IPS-20b (cell line): ENCODE measurements around the gene RTCB.
"Not testable (repeated sequence)": the region's sequence is repeated elsewhere in the genome, so short reads cannot be mapped to it uniquely, and the experiment has no call there.

Source experiments
- H3K27ac ChIP-seq: one replicate; pipeline ENCODE4 v1.5.1; 2013; ENCODE audit warnings: low read length
- H3K27me3 ChIP-seq: 2 replicates; pipeline ENCODE4 v1.6.1; 2013; ENCODE audit warnings: mild to moderate bottlenecking, low read length, inconsistent platforms; ENCODE audit not compliant: insufficient read depth
- H3K36me3 ChIP-seq: 2 replicates; pipeline ENCODE4 v1.6.1; 2013; ENCODE audit warnings: low read depth, mild to moderate bottlenecking, inconsistent platforms, low read length, moderate library complexity; ENCODE audit not compliant: insufficient read depth
- H3K4me1 ChIP-seq: 2 replicates; pipeline ENCODE4 v1.6.1; 2013; ENCODE audit warnings: mild to moderate bottlenecking, control low read depth, inconsistent platforms, low read length, moderate library complexity; ENCODE audit not compliant: insufficient read depth
- H3K4me3 ChIP-seq: 2 replicates; pipeline ENCODE4 v1.5.1; 2013; ENCODE audit warnings: mild to moderate bottlenecking, low read length, inconsistent platforms
- H3K9ac ChIP-seq: 2 replicates; pipeline ENCODE4 v1.6.1; 2013; ENCODE audit warnings: low read depth, mild to moderate bottlenecking, inconsistent platforms, low read length, moderate library complexity
- H3K9me3 ChIP-seq: 2 replicates; pipeline ENCODE4 v1.6.1; 2013; ENCODE audit warnings: mild to moderate bottlenecking, low read depth, low read length, inconsistent platforms; ENCODE audit not compliant: insufficient read depth

Gene RTCB

GRCh38 chr22:32389685-32390084, 22.4 kb downstream of the RTCB start:
- no peaks in the 10 kb centered on the region for H3K27me3 ChIP-seq
- no peaks in the 10 kb centered on the region for H3K4me1 ChIP-seq
- H3K36me3 ChIP-seq: peaks cover 89% of the 10 kb centered on the region
- no peak overlapping the region for H3K9ac ChIP-seq
- no peaks in the 10 kb centered on the region for H3K9me3 ChIP-seq
- H3K4me3 ChIP-seq: no peak overlapping the region
- H3K27ac ChIP-seq: no peak overlapping the region

GRCh38 chr22:32385681-32386080, 26.4 kb downstream of the RTCB start:
- Histone ChIP-seq H3K27ac (no peak overlapping the region), H3K9me3 (no peaks in the 10 kb centered on the region), H3K36me3 (peaks cover 49% of the 10 kb centered on the region), H3K4me1 (no peaks in the 10 kb centered on the region; the same call in 1 of the 2 replicates), H3K27me3 (no peaks in the 10 kb centered on the region), H3K4me3 (no peak overlapping the region), H3K9ac (no peak overlapping the region)

DNA sequence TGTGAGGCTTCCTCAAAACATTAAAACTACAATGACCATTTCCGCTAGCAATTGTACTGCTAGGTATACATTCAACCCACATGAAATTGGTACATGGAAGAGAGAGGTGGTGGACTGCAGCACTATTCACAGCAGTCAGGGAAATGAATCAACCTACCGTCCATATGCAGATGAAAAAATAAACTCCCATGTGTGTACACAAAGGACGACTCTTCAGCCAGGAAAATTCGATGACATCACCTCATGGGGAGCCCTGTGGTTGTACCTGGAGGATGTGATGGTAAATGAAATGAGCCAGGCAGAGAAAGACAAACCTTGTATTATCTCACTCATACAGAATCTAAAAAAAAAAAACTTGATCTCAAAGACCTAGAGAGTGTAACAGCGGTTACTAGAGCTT, 31.1 kb downstream of the RTCB start:
- no peak overlapping the region for H3K27ac ChIP-seq
- H3K36me3 ChIP-seq: peaks cover 9% of the 10 kb centered on the region
- no peaks in the 10 kb centered on the region for H3K9me3 ChIP-seq
- H3K4me3 ChIP-seq: no peak overlapping the region
- H3K9ac ChIP-seq: no peak overlapping the region
- no peaks in the 10 kb centered on the region; the same call in 1 of the 2 replicates for H3K4me1 ChIP-seq
- no peaks in the 10 kb centered on the region for H3K27me3 ChIP-seq

DNA sequence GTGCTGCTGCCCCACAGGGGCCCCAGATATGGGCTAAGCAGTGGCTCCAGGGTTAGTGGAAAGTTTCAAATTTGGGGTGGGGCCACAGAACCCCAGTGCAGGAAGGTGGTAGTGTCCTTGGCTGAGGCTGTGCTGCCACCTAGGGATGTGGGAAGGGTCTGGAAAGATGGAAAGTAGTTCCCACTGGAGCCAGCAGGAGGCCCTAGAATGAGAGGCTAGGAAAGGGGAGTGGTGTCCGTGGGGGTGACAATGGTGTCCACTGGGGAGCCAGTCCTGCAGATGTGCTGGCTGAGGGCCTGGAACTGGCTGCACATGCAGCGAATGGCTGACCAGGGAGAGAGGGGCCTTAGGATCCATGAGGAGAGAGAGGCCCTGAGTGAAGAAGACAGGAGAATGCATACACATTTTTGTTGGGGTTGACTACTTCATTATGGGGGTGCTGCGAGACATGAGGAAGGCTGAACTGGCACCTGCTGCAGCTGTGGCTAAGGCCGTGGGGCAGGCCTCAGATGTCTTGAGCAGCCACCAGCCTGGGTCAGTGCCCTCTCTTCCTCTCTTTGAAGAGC, 33.3 kb downstream of the RTCB start:
- H3K9ac ChIP-seq: no peak overlapping the region
- no peak overlapping the region for H3K4me3 ChIP-seq
- H3K4me1 ChIP-seq: no peaks in the 10 kb centered on the region; the same call in 1 of the 2 replicates
- H3K27ac ChIP-seq: no peak overlapping the region
- H3K36me3 ChIP-seq: no peaks in the 10 kb centered on the region
- H3K9me3 ChIP-seq: no peaks in the 10 kb centered on the region
- H3K27me3 ChIP-seq: no peaks in the 10 kb centered on the region

- H3K27ac ChIP-seq: no peak overlapping the region
- no peak overlapping the region for H3K9ac ChIP-seq
- H3K4me3 ChIP-seq: no peak overlapping the region
- H3K27me3 ChIP-seq: no peaks in the 10 kb centered on the region
- no peaks in the 10 kb centered on the region; the same call in 1 of the 2 replicates for H3K4me1 ChIP-seq
- no peaks in the 10 kb centered on the region for H3K9me3 ChIP-seq
- H3K36me3 ChIP-seq: no peaks in the 10 kb centered on the region
Observed at GRCh38 chr22:32376681-32377080, 35.4 kb downstream of the RTCB start.

DNA sequence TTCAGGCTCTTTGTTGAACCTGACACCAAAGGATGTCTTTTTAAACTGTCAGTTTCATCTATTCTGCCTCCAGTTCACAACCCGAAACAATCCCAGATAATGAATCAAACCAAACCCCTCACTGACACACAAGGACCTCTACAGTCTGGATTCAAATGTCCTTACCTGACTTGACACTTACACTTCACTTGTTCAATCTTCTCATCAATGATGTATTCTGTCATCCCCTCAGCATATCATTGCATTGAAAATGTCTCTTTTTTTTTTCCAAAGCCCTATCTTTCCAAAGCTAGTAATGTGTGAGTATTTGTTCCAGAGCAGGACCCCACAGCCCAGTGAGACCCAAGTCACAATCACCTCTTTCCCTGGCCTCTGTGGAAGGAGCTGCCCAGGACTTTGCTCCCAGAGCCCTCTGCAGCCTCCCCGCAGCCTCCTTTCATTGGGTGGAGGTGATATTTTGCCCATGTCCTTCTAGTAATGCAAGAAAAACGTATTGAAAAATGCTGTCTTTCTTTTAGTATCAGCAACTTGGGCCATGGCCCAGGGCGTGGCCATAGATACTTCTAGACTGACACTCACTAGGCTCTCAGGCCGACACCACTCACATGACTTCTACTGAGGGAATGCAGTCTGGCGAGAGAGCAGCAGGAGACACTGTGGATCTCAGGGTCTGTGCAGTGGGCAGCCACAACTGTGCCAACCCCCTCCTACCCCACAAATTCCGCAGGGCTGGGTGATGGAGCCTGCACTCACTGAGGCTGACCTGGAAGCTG, 36.2 kb downstream of the RTCB start:
- Histone ChIP-seq H3K9me3 (no peaks in the 10 kb centered on the region), H3K4me1 (no peaks in the 10 kb centered on the region; the same call in 1 of the 2 replicates), H3K4me3 (no peak overlapping the region), H3K27ac (no peak overlapping the region), H3K27me3 (no peaks in the 10 kb centered on the region), H3K36me3 (no peaks in the 10 kb centered on the region), H3K9ac (no peak overlapping the region)

GRCh38 chr22:32364210-32364609, 47.8 kb downstream of the RTCB start:
- H3K4me1 ChIP-seq: no peaks in the 10 kb centered on the region
- H3K27me3 ChIP-seq: peaks cover 8% of the 10 kb centered on the region; the same call in 1 of the 2 replicates
- H3K36me3 ChIP-seq: no peaks in the 10 kb centered on the region
- H3K4me3 ChIP-seq: no peak overlapping the region
- no peak overlapping the region for H3K27ac ChIP-seq
- H3K9ac ChIP-seq: no peak overlapping the region
- H3K9me3 ChIP-seq: no peaks in the 10 kb centered on the region

GRCh38 chr22:32361257-32361656, 50.8 kb downstream of the RTCB start:
- Histone ChIP-seq H3K4me3 (no peak overlapping the region), H3K36me3 (no peaks in the 10 kb centered on the region), H3K4me1 (peaks cover under 1% of the 10 kb centered on the region; the same call in 1 of the 2 replicates), H3K9ac (no peak overlapping the region), H3K27ac (no peak overlapping the region), H3K27me3 (peaks cover 8% of the 10 kb centered on the region; the same call in 1 of the 2 replicates), H3K9me3 (no peaks in the 10 kb centered on the region)

- not testable (repeated sequence) for H3K36me3 ChIP-seq, H3K27me3 ChIP-seq, H3K9me3 ChIP-seq, H3K4me3 ChIP-seq, H3K4me1 ChIP-seq, H3K9ac ChIP-seq, H3K27ac ChIP-seq
Observed at GRCh38 chr22:32360096-32360495, 52.0 kb downstream of the RTCB start.

DNA sequence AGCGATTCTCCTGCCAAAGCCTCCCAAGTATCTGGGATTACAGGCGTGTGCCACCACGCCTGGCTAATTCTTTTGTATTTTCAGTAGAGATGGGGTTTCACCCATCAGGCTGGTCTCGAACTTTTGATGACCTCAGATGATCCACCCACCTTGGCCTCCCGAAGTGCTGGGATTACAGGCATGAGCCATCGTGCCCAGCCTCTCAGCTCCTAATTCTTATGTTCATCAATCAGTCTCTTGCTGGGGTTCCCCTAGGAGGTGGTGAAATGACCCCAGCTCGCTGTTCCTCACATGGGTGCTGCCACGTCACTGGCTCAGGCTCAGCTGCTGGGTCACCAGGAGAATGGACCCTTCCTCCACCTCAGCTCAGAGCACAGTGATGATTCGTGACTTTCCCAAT, 54.5 kb downstream of the RTCB start, which contains the start of gene RFPL3:
TSS of gene RFPL3 (plus strand) at position 301 of the 400 bp plus-strand sequence. CDS start 205 bp downstream, outside the sequence.
- H3K9ac ChIP-seq, H3K27ac ChIP-seq, H3K4me3 ChIP-seq, H3K27me3 ChIP-seq, H3K9me3 ChIP-seq, H3K36me3 ChIP-seq, H3K4me1 ChIP-seq: not testable (repeated sequence)

- H3K9ac ChIP-seq: no peak overlapping the region
- H3K36me3 ChIP-seq: no peaks in the 10 kb centered on the region
- H3K4me1 ChIP-seq: peaks cover 5% of the 10 kb centered on the region; the same call in 1 of the 2 replicates
- no peak overlapping the region for H3K4me3 ChIP-seq
- no peaks in the 10 kb centered on the region for H3K9me3 ChIP-seq
- no peaks in the 10 kb centered on the region for H3K27me3 ChIP-seq
- no peak overlapping the region for H3K27ac ChIP-seq
Observed at GRCh38 chr22:32355760-32356159, 56.3 kb downstream of the RTCB start.
